GM12872 (cell line): Measurements from ENCODE around the gene TMEM115.

Experiments
- TF ChIP-seq, protein P1 (sequence below): IDR thresholded peaks from 3 replicates; pipeline ENCODE4 v1.5.1; 2011; ENCODE audit warnings: low read depth, mild to moderate bottlenecking, low read length, moderate library complexity; ENCODE audit not compliant: insufficient read depth

Gene TMEM115

DNA sequence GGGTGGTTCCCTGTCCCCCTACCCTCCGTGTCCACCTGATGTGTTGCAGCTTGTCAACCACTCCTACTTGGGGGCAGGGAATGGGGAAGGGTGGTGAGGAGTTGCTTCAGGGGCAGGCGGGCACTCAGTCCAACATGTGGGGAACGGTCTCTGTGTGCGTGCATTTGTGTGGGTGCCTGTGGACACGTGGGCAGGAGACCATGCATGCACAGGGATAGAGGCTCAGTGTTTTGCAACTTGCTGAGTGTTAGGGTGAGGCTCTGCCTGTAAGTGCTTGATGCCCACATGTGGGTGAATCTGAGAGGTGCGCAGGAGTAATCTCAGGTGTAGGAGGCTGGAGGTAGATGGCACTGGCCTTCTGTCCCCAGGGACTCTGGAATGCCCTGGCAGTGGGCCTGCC is 24.4 kb upstream of the TMEM115 start:
- TF ChIP-seq, protein P1, sequence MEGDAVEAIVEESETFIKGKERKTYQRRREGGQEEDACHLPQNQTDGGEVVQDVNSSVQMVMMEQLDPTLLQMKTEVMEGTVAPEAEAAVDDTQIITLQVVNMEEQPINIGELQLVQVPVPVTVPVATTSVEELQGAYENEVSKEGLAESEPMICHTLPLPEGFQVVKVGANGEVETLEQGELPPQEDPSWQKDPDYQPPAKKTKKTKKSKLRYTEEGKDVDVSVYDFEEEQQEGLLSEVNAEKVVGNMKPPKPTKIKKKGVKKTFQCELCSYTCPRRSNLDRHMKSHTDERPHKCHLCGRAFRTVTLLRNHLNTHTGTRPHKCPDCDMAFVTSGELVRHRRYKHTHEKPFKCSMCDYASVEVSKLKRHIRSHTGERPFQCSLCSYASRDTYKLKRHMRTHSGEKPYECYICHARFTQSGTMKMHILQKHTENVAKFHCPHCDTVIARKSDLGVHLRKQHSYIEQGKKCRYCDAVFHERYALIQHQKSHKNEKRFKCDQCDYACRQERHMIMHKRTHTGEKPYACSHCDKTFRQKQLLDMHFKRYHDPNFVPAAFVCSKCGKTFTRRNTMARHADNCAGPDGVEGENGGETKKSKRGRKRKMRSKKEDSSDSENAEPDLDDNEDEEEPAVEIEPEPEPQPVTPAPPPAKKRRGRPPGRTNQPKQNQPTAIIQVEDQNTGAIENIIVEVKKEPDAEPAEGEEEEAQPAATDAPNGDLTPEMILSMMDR: no peak

DNA sequence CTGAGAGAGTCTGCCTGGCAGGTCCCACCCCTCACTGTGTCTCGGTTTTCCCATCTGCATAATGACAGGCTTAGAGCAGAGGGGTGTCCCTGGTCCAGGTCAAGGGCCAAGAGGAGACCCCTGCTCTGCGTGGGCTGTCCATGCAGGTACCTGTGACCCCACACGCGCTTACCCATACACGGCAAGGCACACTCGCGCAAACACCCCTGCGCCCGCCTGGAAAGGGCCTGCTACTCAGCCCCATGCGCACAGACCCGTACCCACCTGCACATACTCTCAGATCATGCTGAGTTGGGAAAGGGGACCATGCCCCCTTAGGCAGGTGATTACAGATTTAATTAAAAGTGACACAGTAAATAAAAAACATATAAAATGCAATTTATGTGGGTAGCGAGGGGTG is 23.4 kb upstream of the TMEM115 start:
- TF ChIP-seq, protein P1: no peak

DNA sequence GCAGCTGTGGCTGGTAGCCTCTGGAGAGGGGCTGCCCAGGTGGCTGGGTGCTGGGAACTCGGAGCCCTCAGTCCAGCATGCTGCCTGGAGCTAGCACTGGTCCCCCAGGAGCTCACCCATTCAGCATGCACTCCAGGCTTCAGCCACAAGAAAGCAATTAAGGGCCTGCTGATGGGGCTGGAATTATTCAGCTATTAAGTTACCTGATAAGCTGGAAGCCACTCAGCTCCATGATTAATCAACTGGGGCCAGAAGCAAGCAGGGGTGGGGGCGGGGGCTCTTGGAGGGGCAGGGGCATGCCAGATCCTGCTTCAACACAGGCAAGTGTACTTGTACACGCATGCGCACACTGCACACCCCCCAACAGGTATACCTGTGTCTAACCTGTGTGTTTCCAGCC is 22.1 kb upstream of the TMEM115 start:
- TF ChIP-seq, protein P1: no peak

DNA sequence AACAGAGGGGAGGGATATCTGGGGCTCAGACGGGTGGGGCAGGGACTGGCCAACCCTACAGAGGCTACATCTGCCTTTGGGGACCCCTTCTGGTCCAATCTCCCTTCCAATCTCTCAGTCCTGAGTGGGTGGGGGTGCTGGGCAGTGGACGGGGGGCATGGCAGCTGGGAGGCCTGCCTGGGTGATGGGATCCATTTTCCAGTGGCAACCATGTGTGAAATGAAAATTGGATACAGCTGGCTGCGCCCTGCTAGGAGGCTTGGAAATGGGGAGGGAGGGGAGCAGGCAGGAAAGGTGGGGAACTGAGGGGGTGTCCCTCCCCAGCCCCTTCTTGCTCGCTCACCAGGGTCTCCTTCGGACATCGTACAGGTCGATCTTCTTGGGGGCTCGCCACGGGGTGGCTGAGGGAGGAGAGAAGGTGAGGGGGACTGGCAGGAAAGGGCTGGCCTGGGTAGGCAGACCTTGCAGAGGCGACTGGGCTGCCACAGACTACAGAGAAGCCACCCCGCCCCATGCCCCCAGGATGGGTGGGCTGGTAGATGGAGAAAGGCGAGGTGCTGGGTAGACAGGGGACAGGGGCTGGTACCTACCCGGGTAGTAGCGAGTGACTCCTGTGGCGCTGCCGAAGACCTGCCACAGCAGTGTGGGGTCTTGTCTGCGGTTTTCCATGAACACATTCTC is 21.2 kb upstream of the TMEM115 start:
- TF ChIP-seq, protein P1: no peak

DNA sequence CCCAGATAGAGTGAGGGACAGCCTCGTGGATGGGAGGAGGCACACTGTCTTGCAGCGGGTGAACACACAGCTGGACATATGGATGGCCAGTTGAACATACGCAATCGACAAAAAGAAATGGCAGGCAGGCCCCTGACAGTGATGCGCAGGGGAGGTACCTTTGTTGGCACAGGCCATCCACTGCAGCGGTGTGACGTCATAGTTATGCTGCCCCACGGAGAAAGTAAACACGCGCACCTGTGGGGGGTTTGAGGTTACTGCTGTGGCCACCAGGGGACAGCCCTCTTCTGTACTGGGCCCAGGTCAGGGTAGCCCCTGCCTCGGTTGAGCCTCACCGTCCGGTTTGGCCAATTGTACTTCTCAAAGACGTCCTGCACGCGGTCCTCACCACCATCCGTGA is 19.4 kb upstream of the TMEM115 start:
- TF ChIP-seq, protein P1: no peak

DNA sequence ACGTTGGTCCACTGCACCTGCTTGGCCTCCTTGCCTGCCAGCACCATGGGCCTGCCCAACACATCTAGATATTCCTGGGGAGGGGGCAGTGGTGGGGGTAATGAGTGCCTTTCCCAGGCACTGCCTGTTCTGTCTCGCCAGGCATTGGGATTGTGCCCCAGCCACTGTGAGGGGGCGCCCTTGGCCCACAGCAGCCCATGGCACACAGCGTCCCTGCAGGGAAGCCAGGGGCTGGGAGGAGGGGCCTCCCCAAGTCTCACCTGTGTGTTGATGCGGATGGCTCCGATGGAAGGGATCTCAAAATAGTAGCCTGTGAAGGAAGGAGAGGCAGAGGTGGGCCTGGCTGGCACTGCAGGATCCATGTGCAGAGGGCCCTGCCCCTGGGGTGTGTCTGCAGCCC is 18.7 kb upstream of the TMEM115 start:
- TF ChIP-seq, protein P1: no peak

DNA sequence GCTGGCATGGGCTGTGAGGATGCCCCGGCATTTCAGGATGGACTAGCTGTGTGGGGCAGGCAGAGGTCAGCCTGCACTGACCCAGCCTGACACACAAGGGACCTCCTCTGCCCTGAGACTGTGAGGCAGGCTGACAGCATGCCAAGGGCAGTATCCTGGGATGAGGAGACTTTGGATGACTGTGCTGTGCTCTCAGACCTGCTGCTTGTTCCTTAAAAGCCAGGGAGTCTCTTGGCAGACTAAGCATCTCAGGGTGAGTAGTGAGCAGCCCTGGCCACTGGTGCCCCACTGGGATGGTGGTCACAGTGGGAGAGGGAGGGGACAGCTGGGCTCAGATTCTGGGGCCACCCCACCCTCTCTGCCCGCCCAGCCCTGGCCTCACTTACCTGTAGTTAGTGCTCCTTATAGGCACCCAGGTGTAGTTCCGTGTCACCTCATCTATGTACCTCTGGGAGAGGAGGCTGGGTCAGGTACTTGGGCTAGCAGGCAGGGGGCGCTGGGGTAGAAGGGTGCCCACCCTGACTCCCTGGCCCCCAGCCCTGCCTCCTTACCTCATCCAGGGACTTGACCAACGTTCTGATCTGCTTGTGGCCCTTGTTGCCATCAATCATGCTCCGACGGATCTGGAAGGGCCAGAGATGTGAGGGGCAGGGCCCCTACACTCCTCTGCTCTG is 16.1 kb upstream of the TMEM115 start:
- TF ChIP-seq, protein P1: peak; percentile 15; the same call in 1 of the 3 replicates
